Tibial nerve (tissue), 4 donors: ENCODE results near the gene FARP1. TPM values are rescaled to one million over a fixed set of nuclear protein-coding genes. Genes with fewer than 3 reads are reported as not detected.

Experiments used
- DNase-seq, 2 donors: peaks; one replicate each; pipeline ENCODE4 v3.0.0-alpha.2; 2019; ENCODE audit warnings: low spot score in 2 of 2
- H3K27ac ChIP-seq, 4 donors: fragments of 200-600 bp; sonication (generic) in 3 of 4; one replicate each; pipeline ENCODE4 v1.5.1; 2017 to 2019; ENCODE audit warnings: mild to moderate bottlenecking in 1 of 4
- H3K27me3 ChIP-seq, 2 donors: fragments of 200-600 bp; sonication (generic) in 1 of 2; one replicate each; pipeline versions ENCODE4 v1.5.1 to v1.6.0; 2017 to 2019
- H3K36me3 ChIP-seq, 3 donors: fragments of 200-600 bp; sonication (generic); one replicate each; pipeline ENCODE4 v1.5.1; 2018 to 2019
- H3K4me1 ChIP-seq, 4 donors: fragments of 200-600 bp; sonication (generic) in 3 of 4; one replicate each; pipeline ENCODE4 v1.5.1; 2017 to 2019
- H3K4me3 ChIP-seq, 4 donors: fragments of 200-600 bp; sonication (generic) in 3 of 4; one replicate each; pipeline ENCODE4 v1.5.1; 2017 to 2019; ENCODE audit warnings: mild to moderate bottlenecking in 1 of 4, moderate library complexity in 1 of 4
- H3K9me3 ChIP-seq, 4 donors: fragments of 200-600 bp; sonication (generic) in 3 of 4; one replicate each; pipeline ENCODE4 v1.5.1; 2017 to 2019
- EP300 ChIP-seq, 2 donors: sonication (generic); formaldehyde crosslinking; IDR thresholded peaks; one replicate each; pipeline ENCODE4 v1.6.1; 2017; ENCODE audit warnings: antibody characterized with exemption in 2 of 2, mild to moderate bottlenecking in 1 of 2
- POLR2A ChIP-seq, 2 donors: fragments of 450-650 bp; IDR thresholded peaks; one replicate each; pipeline ENCODE4 v1.6.1; 2017; ENCODE audit warnings: antibody characterized with exemption in 2 of 2, mild to moderate bottlenecking in 2 of 2, moderate library complexity in 2 of 2
- WGBS, 2 donors: methylation state at CpG; one replicate each; pipeline ENCODE4 v1.1.5; 2018; 5-methylcytosine and 5-hydroxymethylcytosine counted together
- total RNA-seq, 4 donors: library from RNA; depleted of rRNA; stranded (reverse); fragments of >200 nt; gene quantifications; one replicate each; pipeline ENCODE4 v1.1.0, GENCODE V29; 2016
- TF ChIP-seq, protein P1 (sequence below), 5 experiments: fragments of 200-600 bp in 3 of 5; fragments of 450-650 bp in 2 of 5; sonication (generic) in 3 of 5; IDR thresholded peaks; one replicate each; pipeline ENCODE4 v1.5.1; 2016 to 2019; ENCODE audit warnings: antibody characterized with exemption in 5 of 5, mild to moderate bottlenecking in 3 of 5, moderate library complexity in 2 of 5

The FARP1 gene
- total RNA-seq, 4 donors from 2014 or later: 21.4 to 28.5 (median 24.9) TPM

DNA sequence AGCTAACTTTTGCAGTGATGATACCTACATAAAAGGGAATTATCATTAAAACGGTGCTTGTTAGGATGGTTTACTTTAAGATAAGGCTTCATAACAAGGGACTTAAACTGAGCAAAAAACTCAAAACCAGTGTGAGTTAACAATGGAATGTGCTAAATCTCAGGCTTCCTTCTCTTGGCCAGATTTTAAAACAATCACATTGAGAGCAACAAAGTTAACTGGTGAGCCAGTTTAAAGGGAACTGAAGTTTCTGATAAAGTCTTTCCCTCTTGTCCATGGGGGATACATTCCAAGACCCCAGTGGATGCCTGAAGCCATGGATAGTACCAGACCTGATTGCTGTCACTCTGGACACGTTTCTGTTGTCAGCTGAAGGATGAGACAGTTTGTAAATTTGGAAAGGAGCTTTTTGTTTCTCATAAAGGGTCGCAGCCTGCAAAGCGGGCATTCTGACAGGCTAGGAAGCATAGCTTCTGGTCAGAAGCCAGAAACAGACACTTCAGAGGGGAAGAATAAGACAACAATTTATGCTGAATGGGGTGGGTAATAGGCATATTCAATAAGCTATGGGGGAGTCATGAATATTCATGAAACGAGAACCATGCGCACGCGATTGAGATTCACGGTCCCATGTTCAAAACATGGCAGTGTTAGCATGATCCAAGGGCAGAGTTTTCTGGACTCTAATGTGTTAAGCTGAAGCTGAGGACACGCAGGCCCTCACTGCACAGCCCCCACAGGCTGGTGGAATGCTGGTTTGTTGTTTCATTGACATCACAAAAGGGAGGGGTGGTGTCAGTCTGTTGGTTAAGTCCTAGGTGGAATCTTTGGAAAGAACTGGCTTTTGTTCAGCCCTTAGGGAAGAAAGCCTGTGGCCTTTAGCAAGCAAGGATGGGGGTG lies 184.7 kb downstream of the FARP1 start:
- H3K36me3 ChIP-seq: no peaks in the 10 kb centered on the region
- DNase-seq: no peak
- H3K4me1 ChIP-seq: peaks cover 0 to 35% (median 0%) of the 10 kb centered on the region in 4 donors
- no peak overlapping the region for H3K4me3 ChIP-seq
- 33 to 48% methylated on average over 10 of the region's 10 CpGs for WGBS, 2 donors
- TF ChIP-seq, protein P1, sequence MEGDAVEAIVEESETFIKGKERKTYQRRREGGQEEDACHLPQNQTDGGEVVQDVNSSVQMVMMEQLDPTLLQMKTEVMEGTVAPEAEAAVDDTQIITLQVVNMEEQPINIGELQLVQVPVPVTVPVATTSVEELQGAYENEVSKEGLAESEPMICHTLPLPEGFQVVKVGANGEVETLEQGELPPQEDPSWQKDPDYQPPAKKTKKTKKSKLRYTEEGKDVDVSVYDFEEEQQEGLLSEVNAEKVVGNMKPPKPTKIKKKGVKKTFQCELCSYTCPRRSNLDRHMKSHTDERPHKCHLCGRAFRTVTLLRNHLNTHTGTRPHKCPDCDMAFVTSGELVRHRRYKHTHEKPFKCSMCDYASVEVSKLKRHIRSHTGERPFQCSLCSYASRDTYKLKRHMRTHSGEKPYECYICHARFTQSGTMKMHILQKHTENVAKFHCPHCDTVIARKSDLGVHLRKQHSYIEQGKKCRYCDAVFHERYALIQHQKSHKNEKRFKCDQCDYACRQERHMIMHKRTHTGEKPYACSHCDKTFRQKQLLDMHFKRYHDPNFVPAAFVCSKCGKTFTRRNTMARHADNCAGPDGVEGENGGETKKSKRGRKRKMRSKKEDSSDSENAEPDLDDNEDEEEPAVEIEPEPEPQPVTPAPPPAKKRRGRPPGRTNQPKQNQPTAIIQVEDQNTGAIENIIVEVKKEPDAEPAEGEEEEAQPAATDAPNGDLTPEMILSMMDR (IDR thresholded peaks at IDR 0.05): no peak
- TF ChIP-seq EP300 (IDR thresholded peaks at IDR 0.05) (no peak), POLR2A (IDR thresholded peaks at IDR 0.05) (no peak)
- no peak overlapping the region for H3K27ac ChIP-seq
- no peaks in the 10 kb centered on the region for H3K27me3 ChIP-seq
- no peaks in the 10 kb centered on the region for H3K9me3 ChIP-seq

DNA sequence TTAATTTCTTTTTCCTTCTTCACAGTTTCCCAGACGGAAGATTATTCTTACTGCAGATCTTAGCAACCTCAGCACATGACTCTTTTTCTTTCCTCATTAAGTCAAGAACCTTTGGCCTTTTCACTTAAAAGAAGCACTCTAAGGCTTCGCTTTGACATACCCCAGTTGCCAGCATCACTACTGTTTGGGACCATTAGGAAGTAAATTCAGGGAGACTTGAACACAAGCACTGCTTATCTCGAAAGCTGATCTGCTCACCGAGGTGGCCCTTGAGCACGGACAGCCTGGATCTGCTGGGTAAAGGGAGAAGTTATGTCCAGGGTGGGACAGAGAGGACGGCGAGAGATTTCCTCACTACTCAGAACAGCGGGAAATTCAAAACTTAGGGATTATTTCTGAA lies 185.6 kb downstream of the FARP1 start:
- Histone ChIP-seq H3K9me3 (no peaks in the 10 kb centered on the region), H3K36me3 (no peaks in the 10 kb centered on the region), H3K4me1 (peaks cover 0 to 31% (median 0%) of the 10 kb centered on the region in 4 donors), H3K4me3 (no peak overlapping the region), H3K27me3 (no peaks in the 10 kb centered on the region), H3K27ac (no peak overlapping the region)
- 91% methylated on average over 8 of the region's 8 CpGs for WGBS, 2 donors
- TF ChIP-seq POLR2A (IDR thresholded peaks at IDR 0.05): no peak
- TF ChIP-seq, protein P1 (IDR thresholded peaks at IDR 0.05): no peak
- no peak for TF ChIP-seq EP300 (IDR thresholded peaks at IDR 0.05)
- DNase-seq: no peak

DNA sequence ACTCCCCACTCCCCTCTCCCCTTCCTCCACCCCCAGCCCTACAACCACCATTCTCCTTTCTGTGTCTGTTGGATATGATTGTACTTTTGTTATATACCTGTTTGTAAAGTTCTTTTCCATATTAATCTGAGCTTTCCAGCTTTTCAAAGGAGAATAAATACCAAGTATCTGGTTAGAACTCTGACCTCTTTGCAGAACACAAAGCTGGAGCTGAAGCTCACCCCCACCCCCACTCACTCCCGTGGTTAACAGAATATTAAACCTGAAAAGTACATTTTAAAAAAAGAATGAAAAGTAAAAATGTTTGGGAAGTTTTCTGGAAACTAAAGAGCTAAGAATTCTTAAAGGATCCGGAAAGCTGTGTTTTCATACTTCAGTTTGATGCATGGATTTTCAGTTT lies 189.3 kb downstream of the FARP1 start:
- no peak overlapping the region for H3K27ac ChIP-seq
- DNase-seq: no peak
- H3K27me3 ChIP-seq: no peaks in the 10 kb centered on the region
- H3K4me1 ChIP-seq: peaks cover 0 to 13% (median 0%) of the 10 kb centered on the region in 4 donors
- H3K36me3 ChIP-seq: no peaks in the 10 kb centered on the region
- WGBS, 2 donors: 73 to 77% methylated on average over 2 of the region's 2 CpGs
- H3K9me3 ChIP-seq: no peaks in the 10 kb centered on the region
- TF ChIP-seq POLR2A (IDR thresholded peaks at IDR 0.05) (no peak), EP300 (IDR thresholded peaks at IDR 0.05) (no peak)
- TF ChIP-seq, protein P1 (IDR thresholded peaks at IDR 0.05): no peak
- H3K4me3 ChIP-seq: no peak overlapping the region

DNA sequence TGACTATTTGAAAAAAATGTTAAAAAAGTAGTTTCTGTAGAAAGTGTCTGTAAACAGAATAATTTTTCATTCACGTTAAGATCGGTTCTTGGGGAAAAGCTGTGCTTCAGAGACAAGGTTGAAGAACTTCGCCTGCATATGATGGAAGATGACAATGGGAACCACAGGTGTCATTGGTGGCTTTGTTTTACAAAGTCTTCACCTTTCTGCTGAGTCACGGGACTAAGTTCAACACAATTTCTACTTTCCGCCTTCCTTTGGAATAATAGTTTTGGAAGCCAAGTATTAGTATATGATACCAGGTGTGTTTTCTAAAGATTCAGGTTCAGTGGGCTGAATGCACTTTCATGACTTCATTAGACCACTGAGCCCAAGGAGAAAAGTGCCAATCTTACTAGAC lies 189.8 kb downstream of the FARP1 start:
- Histone ChIP-seq H3K36me3 (no peaks in the 10 kb centered on the region), H3K27ac (no peak overlapping the region), H3K27me3 (no peaks in the 10 kb centered on the region), H3K9me3 (no peaks in the 10 kb centered on the region), H3K4me3 (no peak overlapping the region), H3K4me1 (peaks cover 0 to 9% (median 0%) of the 10 kb centered on the region in 4 donors)
- DNase-seq: no peak
- TF ChIP-seq, protein P1 (IDR thresholded peaks at IDR 0.05): no peak
- TF ChIP-seq EP300 (IDR thresholded peaks at IDR 0.05): no peak
- WGBS, 2 donors: 96 to 97% methylated on average over 5 of the region's 5 CpGs

DNA sequence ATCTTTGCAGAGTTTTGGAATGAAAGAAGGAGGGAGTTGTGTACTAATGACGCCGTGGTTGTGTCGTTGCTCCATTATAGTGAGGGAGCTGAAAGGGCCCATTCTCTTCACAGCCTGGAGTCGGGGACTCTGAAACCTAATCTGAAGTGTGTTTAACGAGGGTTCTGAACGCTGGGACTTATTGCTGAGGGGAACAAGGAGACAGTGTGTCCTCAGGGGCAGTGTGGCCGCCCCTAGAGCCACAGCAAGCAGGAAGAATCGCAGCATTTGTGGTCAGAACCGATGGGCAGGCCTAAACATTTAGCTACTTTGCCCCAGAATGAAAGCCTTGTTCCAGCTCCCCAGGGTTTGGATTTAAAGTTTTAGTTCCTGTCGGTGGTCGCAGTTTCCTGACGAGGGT lies 190.6 kb downstream of the FARP1 start:
- no peak overlapping the region for H3K4me3 ChIP-seq
- no peaks in the 10 kb centered on the region for H3K36me3 ChIP-seq
- H3K4me1 ChIP-seq: peaks cover 0 to under 1% (median 0%) of the 10 kb centered on the region in 4 donors
- 43 to 52% methylated on average over 12 of the region's 12 CpGs for WGBS, 2 donors
- TF ChIP-seq, protein P1 (IDR thresholded peaks at IDR 0.05): no peak
- no peak for TF ChIP-seq POLR2A (IDR thresholded peaks at IDR 0.05)
- TF ChIP-seq EP300 (IDR thresholded peaks at IDR 0.05): no peak
- no peaks in the 10 kb centered on the region for H3K9me3 ChIP-seq
- no peaks in the 10 kb centered on the region for H3K27me3 ChIP-seq
- H3K27ac ChIP-seq: peak overlapping the region in 2 of 4 donors; percentile 31 to 39
- no peak for DNase-seq
